ENCODE results near the gene UROC1. TPM values are rescaled to one million over a fixed set of nuclear protein-coding genes. Genes with fewer than 3 reads are reported as not detected.

UROC1 gene
- total and polyA plus RNA-seq, 8 donors: 0.09 TPM; not detected in 7

- TF ChIP-seq CTCF (IDR thresholded peaks at IDR 0.05): no peak
- intact Hi-C loops (cut with DNase I): no loop called here
- 51 to 65% methylated on average over 7 of the region's 7 CpGs for WGBS, 2 donors
- DNase-seq (peak in 1 of 6 donors; percentile 43), FAIRE-seq (no peak), ATAC-seq (no peak)
- peaks cover 29 to 52% (median 46%) of the 10 kb centered on the region in 3 donors for H3K4me1 ChIP-seq
- no peaks in the 10 kb centered on the region for H3K9me3 ChIP-seq
- no peaks in the 10 kb centered on the region for H3K27me3 ChIP-seq
- peak overlapping the region in 1 of 4 donors; percentile 3 for H3K4me3 ChIP-seq
- peak overlapping the region in 2 of 4 donors; percentile 80 to 90 for H3K27ac ChIP-seq
- H3K36me3 ChIP-seq: peaks cover 3 to 34% (median 31%) of the 10 kb centered on the region in 3 donors
Observed at GRCh38 chr3:126460381-126460780, 57.2 kb downstream of the UROC1 start.

GRCh38 chr3:126459763-126460127 is 57.8 kb downstream of the UROC1 start:
- WGBS, 2 donors: 39 to 41% methylated on average over 9 of the region's 9 CpGs
- ATAC-seq: peak in 1 of 4 donors; percentile 4
- Histone ChIP-seq H3K4me1 (peaks cover 22 to 46% (median 40%) of the 10 kb centered on the region in 3 donors), H3K4me3 (peak overlapping the region in 1 of 4 donors; percentile 3), H3K9me3 (no peaks in the 10 kb centered on the region), H3K27me3 (no peaks in the 10 kb centered on the region), H3K36me3 (peaks cover 3 to 30% (median 25%) of the 10 kb centered on the region in 3 donors), H3K27ac (peak overlapping the region; percentile 29 to 90 (median 58))
- DNase-seq: peak in 1 of 6 donors; percentile 49
- no peak for FAIRE-seq
- TF ChIP-seq CTCF (IDR thresholded peaks at IDR 0.05): no peak
- intact Hi-C loops (cut with DNase I): no loop called here

- Histone ChIP-seq H3K4me3 (no peak overlapping the region), H3K27ac (peak overlapping the region; percentile 29 to 90 (median 58)), H3K4me1 (peaks cover 19 to 41% (median 34%) of the 10 kb centered on the region in 3 donors), H3K27me3 (no peaks in the 10 kb centered on the region), H3K9me3 (no peaks in the 10 kb centered on the region), H3K36me3 (peaks cover 3 to 27% (median 20%) of the 10 kb centered on the region in 3 donors)
- FAIRE-seq: no peak
- peak in 5 of 6 donors; percentile 53 to 78 (median 69) for DNase-seq
- ATAC-seq: peak; percentile 76 to 89 (median 84)
- intact Hi-C loops (cut with DNase I): no loop called here
- WGBS, 2 donors: 27 to 32% methylated on average over 7 of the region's 7 CpGs
- TF ChIP-seq CTCF (IDR thresholded peaks at IDR 0.05): no peak
Observed at GRCh38 chr3:126459111-126459762, 58.3 kb downstream of the UROC1 start.

- ATAC-seq (no peak), DNase-seq (peak in 1 of 6 donors; percentile 36), FAIRE-seq (no peak)
- peaks cover 13 to 27% (median 24%) of the 10 kb centered on the region in 3 donors for H3K4me1 ChIP-seq
- no peak overlapping the region for H3K4me3 ChIP-seq
- no peaks in the 10 kb centered on the region for H3K27me3 ChIP-seq
- no peak overlapping the region for H3K27ac ChIP-seq
- H3K36me3 ChIP-seq: peaks cover 3 to 23% (median 14%) of the 10 kb centered on the region in 3 donors
- H3K9me3 ChIP-seq: no peaks in the 10 kb centered on the region
- intact Hi-C loops (cut with DNase I): no loop called here
- 86 to 94% methylated on average over 12 of the region's 12 CpGs for WGBS, 2 donors
- no peak for TF ChIP-seq CTCF (IDR thresholded peaks at IDR 0.05)
Observed at GRCh38 chr3:126456766-126457388, 60.7 kb downstream of the UROC1 start.
